Activated naive CD4-positive, alpha-beta T cell treated with anti-CD3 and anti-CD28 coated beads, Interleukin-2, amount 50 U/mL, for 72 hours (primary cell): ENCODE data around the gene RIN3. TPM values are rescaled to one million over a fixed set of nuclear protein-coding genes. Genes with fewer than 3 reads are reported as not detected.

ENCODE experiments used
- ATAC-seq, 2 donors: fragments of 150-1000 bp; cut with Tn5 transposase; 2 replicates each; pipeline ENCODE4 v1.10.0; 2021; ENCODE audit warnings: mild to moderate bottlenecking in 2 of 2, moderate library complexity in 2 of 2
- DNase-seq, 2 donors: peaks; one replicate each; pipeline ENCODE4 v3.0.0; 2021 to 2022; ENCODE audit warnings: low spot score in 2 of 2
- H3K27ac Mint-ChIP-seq, 2 donors: one replicate each; pipeline ENCODE4 v1.8.0; 2022; ENCODE audit warnings: mild to moderate bottlenecking in 2 of 2, mixed read lengths in 2 of 2
- H3K36me3 Mint-ChIP-seq, 2 donors: one replicate each; pipeline ENCODE4 v1.8.0; 2022; ENCODE audit warnings: mixed read lengths in 2 of 2
- H3K9me3 Mint-ChIP-seq, 2 donors: one replicate each; pipeline ENCODE4 v1.8.0; 2022; ENCODE audit warnings: mixed read lengths in 2 of 2
- total RNA-seq, 2 donors: library from RNA; stranded (reverse); gene quantifications; one replicate each; pipeline ENCODE4 v1.2.3, GENCODE V29; 2022

RIN3 gene
- total RNA-seq, 2 donors from 2014 or later, result 21.1 to 27.9 TPM

- H3K27ac Mint-ChIP-seq, result no peak overlapping the region
- ATAC-seq (no peak), DNase-seq (no peak)
- H3K36me3 Mint-ChIP-seq, result peaks cover 17 to 28% of the 10 kb centered on the region in 2 donors
- H3K9me3 Mint-ChIP-seq, result peaks cover 0 to 7% of the 10 kb centered on the region in 2 donors
Measured at GRCh38 chr14:92584816-92585215, 71.2 kb downstream of the RIN3 start.

DNA sequence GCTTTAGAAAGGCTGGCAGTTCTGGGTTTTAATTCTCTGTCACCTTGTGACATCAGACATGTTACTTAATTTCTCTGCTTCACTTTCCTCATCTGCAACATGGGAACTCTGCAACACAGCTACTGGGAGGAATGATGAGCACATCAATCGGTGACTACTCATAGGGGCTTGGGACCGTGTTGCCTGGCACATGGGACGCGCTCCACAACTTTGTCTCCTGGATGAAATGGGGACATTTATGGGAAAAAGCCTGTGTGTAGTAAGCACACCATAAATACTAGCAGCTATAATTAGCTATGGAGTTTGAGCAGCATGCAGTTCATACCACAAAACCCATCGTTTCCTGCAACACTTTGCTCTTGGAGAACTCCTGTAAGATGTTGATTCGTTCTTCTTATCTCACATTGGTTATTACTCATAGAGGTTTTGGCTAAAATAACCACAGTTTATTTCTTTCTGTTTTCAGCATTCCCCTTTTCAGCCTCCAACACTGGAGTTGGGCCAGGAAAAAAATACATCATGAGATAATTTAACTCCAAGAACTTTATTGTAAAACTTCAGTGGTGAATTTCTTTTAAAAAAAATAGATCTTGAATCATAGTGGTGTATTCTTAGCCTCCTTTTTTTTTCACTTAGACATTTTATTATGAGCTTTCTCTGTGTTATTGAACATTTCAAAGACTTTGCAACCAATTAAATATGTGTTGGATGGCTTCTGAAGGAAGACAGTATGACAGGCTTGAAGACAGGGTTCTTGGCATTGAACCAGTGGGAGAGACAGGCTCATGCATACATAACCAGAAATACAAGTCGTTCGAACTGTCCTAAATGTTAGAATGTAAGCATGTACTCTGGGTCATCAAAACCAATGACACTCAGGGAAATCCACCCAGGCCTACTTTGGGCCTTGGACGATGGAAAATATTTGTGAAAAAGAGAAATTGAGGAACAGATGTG, 72.7 kb downstream of the RIN3 start:
- Mint-ChIP-seq H3K9me3 (peaks cover 6 to 12% of the 10 kb centered on the region in 2 donors), H3K36me3 (peaks cover 24 to 28% of the 10 kb centered on the region in 2 donors)
- peak; percentile 64 to 89 for ATAC-seq

GRCh38 chr14:92586963-92587699, 73.5 kb downstream of the RIN3 start:
- Mint-ChIP-seq H3K36me3 (peaks cover 28 to 34% of the 10 kb centered on the region in 2 donors), H3K9me3 (peaks cover 10 to 12% of the 10 kb centered on the region in 2 donors), H3K27ac (peak overlapping the region; percentile 78 to 84)
- ATAC-seq (no peak), DNase-seq (no peak)

More for the DNA sequence above, 72.7 kb downstream of the RIN3 start:
- DNase-seq, result no peak
- peak overlapping the region; percentile 78 to 84 for H3K27ac Mint-ChIP-seq

- Mint-ChIP-seq H3K9me3 (peaks cover 10 to 12% of the 10 kb centered on the region in 2 donors), H3K36me3 (peaks cover 27 to 31% of the 10 kb centered on the region in 2 donors), H3K27ac (no peak overlapping the region)
- DNase-seq (no peak), ATAC-seq (no peak)
Measured at GRCh38 chr14:92587700-92588085, 74.1 kb downstream of the RIN3 start.

GRCh38 chr14:92589213-92589852, 75.8 kb downstream of the RIN3 start:
- Mint-ChIP-seq H3K36me3 (peaks cover 16 to 19% of the 10 kb centered on the region in 2 donors), H3K27ac (no peak overlapping the region), H3K9me3 (peaks cover 6 to 10% of the 10 kb centered on the region in 2 donors)
- ATAC-seq (no peak), DNase-seq (no peak)

- H3K36me3 Mint-ChIP-seq, result peaks cover 16 to 19% of the 10 kb centered on the region in 2 donors
- no peak for DNase-seq
- H3K27ac Mint-ChIP-seq, result no peak overlapping the region
- peaks cover 6 to 10% of the 10 kb centered on the region in 2 donors for H3K9me3 Mint-ChIP-seq
- ATAC-seq, result no peak
Measured at GRCh38 chr14:92590176-92590575, 76.6 kb downstream of the RIN3 start.

- Mint-ChIP-seq H3K36me3 (peaks cover 16 to 19% of the 10 kb centered on the region in 2 donors), H3K27ac (no peak overlapping the region), H3K9me3 (peaks cover 6 to 10% of the 10 kb centered on the region in 2 donors)
- no peak for ATAC-seq
- no peak for DNase-seq
Measured at GRCh38 chr14:92590941-92591340, 77.4 kb downstream of the RIN3 start.

DNA sequence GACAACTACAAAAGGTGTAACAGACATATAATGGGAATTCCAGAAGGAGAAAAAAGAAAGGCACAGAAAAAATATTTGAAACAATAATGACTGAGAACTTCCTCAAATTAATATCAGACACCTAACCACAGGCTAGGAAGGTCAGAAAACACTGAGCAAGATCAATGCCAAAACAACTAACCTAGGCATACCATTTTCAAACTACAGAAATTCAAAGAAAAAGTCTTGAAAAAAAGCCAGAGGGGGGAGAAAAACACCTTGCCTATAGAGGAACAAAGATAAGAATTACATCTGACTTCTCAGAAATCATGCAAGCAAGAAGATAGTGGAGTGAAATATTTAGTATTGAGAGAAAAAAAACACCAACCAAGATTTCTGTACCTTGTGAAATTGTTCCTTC, 77.8 kb downstream of the RIN3 start:
- ATAC-seq (no peak), DNase-seq (no peak)
- H3K27ac Mint-ChIP-seq, result no peak overlapping the region
- H3K9me3 Mint-ChIP-seq, result peaks cover 6 to 10% of the 10 kb centered on the region in 2 donors
- H3K36me3 Mint-ChIP-seq, result peaks cover 16 to 19% of the 10 kb centered on the region in 2 donors

GRCh38 chr14:92595267-92595666, 81.7 kb downstream of the RIN3 start:
- Mint-ChIP-seq H3K9me3 (peaks cover 6 to 10% of the 10 kb centered on the region in 2 donors), H3K36me3 (peaks cover 11 to 16% of the 10 kb centered on the region in 2 donors), H3K27ac (no peak overlapping the region)
- ATAC-seq, result no peak
- DNase-seq, result no peak

DNA sequence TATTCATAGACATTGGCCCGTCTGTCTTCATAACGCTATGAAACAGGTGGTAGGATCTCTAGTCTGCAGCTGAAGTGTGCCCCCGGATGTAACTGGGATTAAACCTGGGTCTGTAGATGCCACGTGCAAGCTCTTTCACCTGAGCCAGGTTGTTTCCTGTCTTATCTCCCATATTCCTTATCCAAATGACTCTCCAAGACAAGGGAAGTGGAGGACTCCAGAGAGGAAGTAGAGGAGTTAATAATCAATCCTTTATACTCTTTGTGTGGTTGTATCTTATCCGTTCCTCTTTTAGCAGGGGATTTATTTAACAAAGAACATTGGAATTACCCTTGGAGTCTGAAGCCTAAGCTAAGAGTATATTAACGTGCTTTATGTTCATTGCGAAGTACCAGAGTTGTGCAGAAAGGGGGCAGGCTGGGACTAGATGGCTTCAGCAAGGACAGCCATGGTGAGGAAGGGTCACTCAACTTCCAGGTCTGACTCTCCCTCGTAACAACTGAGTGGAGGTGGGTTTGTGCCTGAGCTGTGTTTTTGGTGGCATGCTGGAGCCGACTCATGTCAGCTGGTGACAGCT, 82.8 kb downstream of the RIN3 start:
- H3K27ac Mint-ChIP-seq, result no peak overlapping the region
- H3K9me3 Mint-ChIP-seq, result peaks cover 0 to 3% of the 10 kb centered on the region in 2 donors
- DNase-seq (no peak), ATAC-seq (no peak)
- peaks cover 2 to 5% of the 10 kb centered on the region in 2 donors for H3K36me3 Mint-ChIP-seq

DNA sequence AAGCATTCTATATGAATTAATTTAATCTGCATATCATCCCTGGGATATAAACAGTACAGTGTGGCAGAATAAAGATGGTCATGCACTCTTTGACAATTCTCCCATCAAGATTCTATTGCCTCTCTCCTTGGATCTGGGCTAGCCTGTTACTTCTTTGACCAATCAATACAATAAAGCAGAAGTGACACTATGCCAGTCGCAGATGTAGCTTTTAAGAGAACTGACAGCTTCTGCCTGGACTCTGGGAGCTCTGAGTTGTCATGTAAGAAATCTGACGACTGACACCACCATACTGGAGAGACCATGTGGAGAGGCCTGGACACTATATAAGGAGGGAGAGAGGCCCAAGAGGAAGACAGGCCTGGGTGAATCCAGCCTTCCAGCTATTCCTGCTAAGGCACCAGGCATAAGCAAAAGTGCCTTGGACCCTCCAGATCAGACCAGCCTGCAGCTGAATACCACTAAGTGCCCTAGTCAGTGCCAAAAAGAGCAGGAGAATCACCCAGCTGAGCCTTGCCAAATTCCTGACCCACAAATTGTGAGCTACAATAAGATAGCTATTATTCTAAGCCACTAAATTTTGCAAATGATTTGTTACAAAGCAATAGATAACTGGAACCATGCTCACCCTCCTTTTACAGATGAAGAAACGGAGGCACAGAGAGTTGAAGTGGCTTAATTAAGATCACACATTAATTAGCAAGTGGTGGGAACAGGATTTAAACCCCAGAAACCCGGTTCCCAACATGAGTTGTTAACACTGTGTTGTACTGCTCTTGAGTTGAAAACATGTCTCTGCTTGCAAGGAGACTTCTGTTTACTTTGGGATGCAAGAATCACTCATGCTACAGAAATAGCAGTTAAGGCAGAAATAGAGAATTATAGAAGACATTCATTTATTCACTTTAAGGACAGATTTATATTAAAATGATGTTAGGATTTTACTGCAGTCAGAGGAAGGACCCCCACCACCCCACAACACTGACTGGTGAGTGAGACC, 84.6 kb downstream of the RIN3 start:
- DNase-seq (no peak), ATAC-seq (no peak)
- Mint-ChIP-seq H3K36me3 (no peaks in the 10 kb centered on the region), H3K9me3 (no peaks in the 10 kb centered on the region), H3K27ac (peak overlapping the region in 1 of 2 donors; percentile 47)

- H3K9me3 Mint-ChIP-seq, result no peaks in the 10 kb centered on the region
- no peak overlapping the region for H3K27ac Mint-ChIP-seq
- DNase-seq (no peak), ATAC-seq (peak in 1 of 2 donors; percentile 6)
- no peaks in the 10 kb centered on the region for H3K36me3 Mint-ChIP-seq
Measured at GRCh38 chr14:92599811-92600210, 86.2 kb downstream of the RIN3 start.

GRCh38 chr14:92600318-92601053, 86.9 kb downstream of the RIN3 start:
- DNase-seq (no peak), ATAC-seq (peak; percentile 48 to 78)
- no peaks in the 10 kb centered on the region for H3K36me3 Mint-ChIP-seq
- no peaks in the 10 kb centered on the region for H3K9me3 Mint-ChIP-seq
- peak overlapping the region in 1 of 2 donors; percentile 79 for H3K27ac Mint-ChIP-seq

DNA sequence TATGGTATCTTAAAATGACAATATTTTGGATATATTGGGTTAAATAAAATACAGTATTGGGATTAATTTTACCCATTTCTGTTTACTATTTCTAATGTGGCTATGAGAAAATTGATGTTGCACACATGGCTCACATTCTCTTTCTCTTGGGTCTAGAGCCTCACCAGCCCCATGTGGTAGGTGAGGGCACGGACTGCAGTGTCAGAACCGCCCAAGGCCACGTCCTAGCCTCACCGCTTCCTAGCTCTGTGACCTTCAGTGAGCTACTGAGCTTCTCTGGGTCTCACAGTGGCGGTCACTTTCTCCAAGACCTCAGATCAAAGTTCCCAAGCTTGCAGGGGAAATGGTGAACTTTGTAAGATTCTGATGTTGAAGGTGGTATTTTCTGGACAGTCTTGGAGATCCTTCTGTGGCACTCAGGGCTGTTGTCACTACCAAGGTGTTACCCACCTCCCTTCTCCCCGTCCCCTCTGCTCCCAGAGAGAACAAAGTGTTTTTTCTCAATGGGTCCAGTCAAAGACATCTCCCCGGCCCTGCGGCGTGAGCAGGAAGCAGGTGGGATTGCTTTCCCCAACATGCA, 87.6 kb downstream of the RIN3 start:
- H3K9me3 Mint-ChIP-seq, result no peaks in the 10 kb centered on the region
- no peaks in the 10 kb centered on the region for H3K36me3 Mint-ChIP-seq
- H3K27ac Mint-ChIP-seq, result no peak overlapping the region
- no peak for ATAC-seq
- no peak for DNase-seq
